K562 (cell line): Measurements from ENCODE around the gene FAM24A. TPM values are rescaled to one million over a fixed set of nuclear protein-coding genes. Genes with fewer than 3 reads are reported as not detected.

Experiments used
- BRCA1 ChIP-seq, 2 experiments: fragments of 450-650 bp in 1 of 2; sonication (generic) in 1 of 2; formaldehyde crosslinking in 1 of 2; IDR thresholded peaks; 2 replicates each; pipeline versions ENCODE4 v1.5.0 to v1.6.1; 2017 to 2020; ENCODE audit warnings: mild to moderate bottlenecking in 1 of 2, missing genetic modification reagents in 1 of 2
- CHD4 ChIP-seq: fragments of 200-600 bp; sonication (generic); IDR thresholded peaks from 3 replicates; pipeline ENCODE4 v1.6.1; 2012; ENCODE audit warnings: low read depth, mild to moderate bottlenecking, mixed read lengths, low read length, inconsistent platforms; ENCODE audit not compliant: insufficient read depth, insufficient replicate concordance, poor library complexity, severe bottlenecking
- CREB3 ChIP-seq: fragments of 450-650 bp; conservative IDR thresholded peaks from 2 replicates; pipeline ENCODE4 v1.6.1; 2016; ENCODE audit warnings: missing genetic modification characterization, low read depth, mild to moderate bottlenecking, missing compliant biosample characterization, moderate library complexity
- FOXA3 ChIP-seq, 2 experiments: fragments of 450-650 bp in 1 of 2; sonication (generic) in 1 of 2; formaldehyde crosslinking; IDR thresholded peaks in 1 of 2; conservative IDR thresholded peaks in 1 of 2; 2 replicates each; pipeline versions ENCODE4 v1.4.0 to v1.8.0; 2020 to 2022; ENCODE audit warnings: mild to moderate bottlenecking in 2 of 2, missing genetic modification reagents in 1 of 2
- FOXM1 ChIP-seq, 2 experiments: fragments of 450-650 bp in 1 of 2; sonication (generic) in 1 of 2; formaldehyde crosslinking in 1 of 2; IDR thresholded peaks; 2 replicates each; pipeline versions ENCODE4 v1.6.1 to v1.9.0; 2017 to 2022; ENCODE audit warnings: low read depth in 2 of 2, mild to moderate bottlenecking in 2 of 2, missing genetic modification reagents in 1 of 2, moderate library complexity in 1 of 2
- KAT7 ChIP-seq: sonication (generic); formaldehyde crosslinking; IDR thresholded peaks from 2 replicates; pipeline ENCODE4 v1.8.0; 2022; ENCODE audit warnings: missing genetic modification reagents, mild to moderate bottlenecking, borderline replicate concordance
- MED1 ChIP-seq: sonication (generic); formaldehyde crosslinking; IDR thresholded peaks from 2 replicates; pipeline ENCODE4 v1.8.1; 2023; ENCODE audit warnings: missing genetic modification reagents, borderline replicate concordance
- MXI1 ChIP-seq: IDR thresholded peaks from 2 replicates; pipeline ENCODE4 v1.6.1; 2011; ENCODE audit warnings: low read depth, mild to moderate bottlenecking, improper control_type of control experiment, low read length
- SAFB2 ChIP-seq: fragments of 200-400 bp; formaldehyde crosslinking; IDR thresholded peaks from 2 replicates; pipeline ENCODE4 v1.6.1; 2018; ENCODE audit warnings: borderline replicate concordance, low read length, low read depth, moderate library complexity; ENCODE audit not compliant: severe bottlenecking
- XRCC5 ChIP-seq: fragments of 200-400 bp; formaldehyde crosslinking; IDR thresholded peaks from 2 replicates; pipeline ENCODE4 v1.6.1; 2017; ENCODE audit warnings: low read depth, mild to moderate bottlenecking, low read length
- ZNF197 ChIP-seq: fragments of 200-800 bp; sonication (Bioruptor generic); IDR thresholded peaks from 2 replicates; pipeline ENCODE4 v1.6.1; 2016; ENCODE audit warnings: low read depth, missing genetic modification characterization, missing compliant biosample characterization
- ZNF232 ChIP-seq: sonication (generic); formaldehyde crosslinking; IDR thresholded peaks from 2 replicates; pipeline ENCODE4 v1.8.0; 2022; ENCODE audit warnings: mild to moderate bottlenecking, missing genetic modification reagents
- ZNF316 ChIP-seq: fragments of 450-650 bp; IDR thresholded peaks from 2 replicates; pipeline ENCODE4 v1.6.1; 2016
- ZNF445 ChIP-seq: fragments of 250-450 bp; sonication (Bioruptor Pico); IDR thresholded peaks from 2 replicates; pipeline ENCODE4 v1.4.0; 2020; ENCODE audit warnings: low read depth, mild to moderate bottlenecking, moderate library complexity
- polyA plus RNA-seq, 8 experiments: library from polyadenylated mRNA; depleted of rRNA in 4 of 8; stranded (reverse) in 5 of 8; unstranded in 3 of 8; fragments of >200 nt; fragmentation: Nextera tagmentation in 2 of 8; fragmentation: Illumina TruSeq in 1 of 8; extraction: Ambion mirVana in 2 of 8; extraction: Trizol in 1 of 8; gene quantifications; 2 replicates each; pipeline versions ENCODE4 v1.2.1 to v1.2.3, GENCODE V29; 2011 to 2014; ENCODE audit warnings: inconsistent platforms in 1 of 8, missing spikeins in 1 of 8
- total RNA-seq, 7 experiments: library from RNA; depleted of rRNA in 6 of 7; stranded (reverse); fragments of >200 nt in 6 of 7; fragmentation: Illumina TruSeq in 2 of 7; extraction: Trizol in 2 of 7; gene quantifications; 2 replicates each; pipeline versions ENCODE4 v1.2.1 to v1.2.3, GENCODE V29; 2011 to 2021; ENCODE audit warnings: low replicate concordance in 1 of 7
- TF ChIP-seq, protein P1 (sequence below), 2 experiments: fragments of 450-650 bp in 1 of 2; IDR thresholded peaks; 2 replicates each; pipeline ENCODE4 v1.6.1; 2011 to 2017; ENCODE audit warnings: low read depth in 2 of 2, antibody characterized with exemption in 1 of 2, borderline replicate concordance in 1 of 2, low read length in 1 of 2, mild to moderate bottlenecking in 1 of 2, mixed read lengths in 1 of 2; ENCODE audit not compliant: control insufficient read depth in 1 of 2
- TF ChIP-seq, protein P2 (sequence below), 2 experiments: fragments of 450-650 bp in 1 of 2; sonication (generic) in 1 of 2; formaldehyde crosslinking; conservative IDR thresholded peaks; 2 replicates each; pipeline versions ENCODE4 v1.4.0 to v1.8.1; 2020 to 2022; ENCODE audit warnings: mild to moderate bottlenecking in 1 of 2, missing genetic modification reagents in 1 of 2
- TF ChIP-seq, protein P3 (sequence below): sonication (generic); formaldehyde crosslinking; IDR thresholded peaks from 2 replicates; pipeline ENCODE4 v1.8.0; 2022; ENCODE audit warnings: missing genetic modification reagents, mild to moderate bottlenecking, borderline replicate concordance

The FAM24A gene
- total and polyA plus RNA-seq, 9 of the 15 experiments (the other 6 are each of a cell fraction or from before 2014, with no cell fraction given) = not detected

GRCh38 chr10:122911889-122912484 is 1.6 kb downstream of the FAM24A start (continued):
- TF ChIP-seq BRCA1 (IDR thresholded peaks at IDR 0.05) = no peak
- TF ChIP-seq BRCA1 (CRISPR knock-in tag; IDR thresholded peaks at IDR 0.05) = peak; percentile 94; the same call in 1 of the 2 replicates
- peak; percentile 92 for TF ChIP-seq CREB3 (tag)
- no peak for TF ChIP-seq SAFB2
- 0 out of 2 replicates have a peak, but pooled peaks have one; percentile 29 for TF ChIP-seq MXI1
- TF ChIP-seq, protein P1, sequence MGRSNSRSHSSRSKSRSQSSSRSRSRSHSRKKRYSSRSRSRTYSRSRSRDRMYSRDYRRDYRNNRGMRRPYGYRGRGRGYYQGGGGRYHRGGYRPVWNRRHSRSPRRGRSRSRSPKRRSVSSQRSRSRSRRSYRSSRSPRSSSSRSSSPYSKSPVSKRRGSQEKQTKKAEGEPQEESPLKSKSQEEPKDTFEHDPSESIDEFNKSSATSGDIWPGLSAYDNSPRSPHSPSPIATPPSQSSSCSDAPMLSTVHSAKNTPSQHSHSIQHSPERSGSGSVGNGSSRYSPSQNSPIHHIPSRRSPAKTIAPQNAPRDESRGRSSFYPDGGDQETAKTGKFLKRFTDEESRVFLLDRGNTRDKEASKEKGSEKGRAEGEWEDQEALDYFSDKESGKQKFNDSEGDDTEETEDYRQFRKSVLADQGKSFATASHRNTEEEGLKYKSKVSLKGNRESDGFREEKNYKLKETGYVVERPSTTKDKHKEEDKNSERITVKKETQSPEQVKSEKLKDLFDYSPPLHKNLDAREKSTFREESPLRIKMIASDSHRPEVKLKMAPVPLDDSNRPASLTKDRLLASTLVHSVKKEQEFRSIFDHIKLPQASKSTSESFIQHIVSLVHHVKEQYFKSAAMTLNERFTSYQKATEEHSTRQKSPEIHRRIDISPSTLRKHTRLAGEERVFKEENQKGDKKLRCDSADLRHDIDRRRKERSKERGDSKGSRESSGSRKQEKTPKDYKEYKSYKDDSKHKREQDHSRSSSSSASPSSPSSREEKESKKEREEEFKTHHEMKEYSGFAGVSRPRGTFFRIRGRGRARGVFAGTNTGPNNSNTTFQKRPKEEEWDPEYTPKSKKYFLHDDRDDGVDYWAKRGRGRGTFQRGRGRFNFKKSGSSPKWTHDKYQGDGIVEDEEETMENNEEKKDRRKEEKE (IDR thresholded peaks at IDR 0.05; ENCODE audit: borderline replicate concordance in 1 of 2, control insufficient read depth in 1 of 2, low read depth in 2 of 2, low read length in 1 of 2) = no peak
- TF ChIP-seq ZNF445 (CRISPR knock-in tag) = no peak
- TF ChIP-seq FOXM1 (IDR thresholded peaks at IDR 0.05; ENCODE audit: low read depth) = no peak
- peak; percentile 97 for TF ChIP-seq FOXM1 (CRISPR knock-in tag; IDR thresholded peaks at IDR 0.05; ENCODE audit: low read depth)
- peak; percentile 82; the same call in 1 of the 2 replicates for TF ChIP-seq MED1 (CRISPR knock-in tag)
- no peak for TF ChIP-seq CHD4
- peak; percentile 96; the same call in 1 of the 2 replicates for TF ChIP-seq KAT7 (CRISPR knock-in tag)
- TF ChIP-seq FOXA3 (CRISPR knock-in tag; conservative IDR thresholded peaks at IDR 0.05 in 1 of 2, IDR thresholded peaks at IDR 0.05 in 1 of 2) = peak in 1 of 2 experiments; percentile 85; a peak in 2 of 4 replicates
- TF ChIP-seq, protein P2, sequence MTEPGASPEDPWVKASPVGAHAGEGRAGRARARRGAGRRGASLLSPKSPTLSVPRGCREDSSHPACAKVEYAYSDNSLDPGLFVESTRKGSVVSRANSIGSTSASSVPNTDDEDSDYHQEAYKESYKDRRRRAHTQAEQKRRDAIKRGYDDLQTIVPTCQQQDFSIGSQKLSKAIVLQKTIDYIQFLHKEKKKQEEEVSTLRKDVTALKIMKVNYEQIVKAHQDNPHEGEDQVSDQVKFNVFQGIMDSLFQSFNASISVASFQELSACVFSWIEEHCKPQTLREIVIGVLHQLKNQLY (CRISPR knock-in tag; conservative IDR thresholded peaks at IDR 0.05) = peak in 1 of 2 experiments; percentile 99; a peak in 2 of 4 replicates
- peak; percentile 97 for TF ChIP-seq ZNF197 (CRISPR knock-in tag)
- TF ChIP-seq XRCC5 = peak; percentile 75; the same call in 1 of the 2 replicates
- TF ChIP-seq ZNF232 (CRISPR knock-in tag) = peak; percentile 99
- TF ChIP-seq ZNF316 = no peak
- TF ChIP-seq, protein P3, sequence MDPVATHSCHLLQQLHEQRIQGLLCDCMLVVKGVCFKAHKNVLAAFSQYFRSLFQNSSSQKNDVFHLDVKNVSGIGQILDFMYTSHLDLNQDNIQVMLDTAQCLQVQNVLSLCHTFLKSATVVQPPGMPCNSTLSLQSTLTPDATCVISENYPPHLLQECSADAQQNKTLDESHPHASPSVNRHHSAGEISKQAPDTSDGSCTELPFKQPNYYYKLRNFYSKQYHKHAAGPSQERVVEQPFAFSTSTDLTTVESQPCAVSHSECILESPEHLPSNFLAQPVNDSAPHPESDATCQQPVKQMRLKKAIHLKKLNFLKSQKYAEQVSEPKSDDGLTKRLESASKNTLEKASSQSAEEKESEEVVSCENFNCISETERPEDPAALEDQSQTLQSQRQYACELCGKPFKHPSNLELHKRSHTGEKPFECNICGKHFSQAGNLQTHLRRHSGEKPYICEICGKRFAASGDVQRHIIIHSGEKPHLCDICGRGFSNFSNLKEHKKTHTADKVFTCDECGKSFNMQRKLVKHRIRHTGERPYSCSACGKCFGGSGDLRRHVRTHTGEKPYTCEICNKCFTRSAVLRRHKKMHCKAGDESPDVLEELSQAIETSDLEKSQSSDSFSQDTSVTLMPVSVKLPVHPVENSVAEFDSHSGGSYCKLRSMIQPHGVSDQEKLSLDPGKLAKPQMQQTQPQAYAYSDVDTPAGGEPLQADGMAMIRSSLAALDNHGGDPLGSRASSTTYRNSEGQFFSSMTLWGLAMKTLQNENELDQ (CRISPR knock-in tag) = peak; percentile 99
